SK-N-SH treated with all-trans-retinoic acid at 6 μM for 48 hours (cell line): ENCODE results near the gene KLHDC4.

Experiments used
- ATAC-seq: fragments of 200-7000 bp; cut with Tn5 transposase; 3 replicates; pipeline ENCODE4 v1.9.1; 2020; ENCODE audit warnings: mild to moderate bottlenecking, moderate library complexity
- ARNTL ChIP-seq: fragments of 450-650 bp; formaldehyde crosslinking; IDR thresholded peaks from 2 replicates; pipeline ENCODE4 v1.5.0; 2020; ENCODE audit warnings: low read depth, mild to moderate bottlenecking, moderate library complexity, borderline replicate concordance
- BACH2 ChIP-seq: fragments of 250-450 bp; sonication (Bioruptor Pico); IDR thresholded peaks from 2 replicates; pipeline ENCODE4 v1.9.0; 2021; ENCODE audit warnings: mild to moderate bottlenecking, borderline replicate concordance
- CREB5 ChIP-seq: fragments of 250-450 bp; sonication (Bioruptor Pico); IDR thresholded peaks from 2 replicates; pipeline ENCODE4 v1.5.1; 2020; ENCODE audit warnings: low read depth, mild to moderate bottlenecking, moderate library complexity
- CSRNP3 ChIP-seq: fragments of 250-450 bp; sonication (Bioruptor Pico); IDR thresholded peaks from 2 replicates; pipeline ENCODE4 v1.5.1; 2021; ENCODE audit warnings: mild to moderate bottlenecking, moderate library complexity
- ESRRG ChIP-seq: fragments of 250-450 bp; sonication (Bioruptor Pico); IDR thresholded peaks from 2 replicates; pipeline ENCODE4 v1.6.1; 2021; ENCODE audit warnings: mild to moderate bottlenecking
- GLIS3 ChIP-seq: fragments of 250-450 bp; sonication (Bioruptor Pico); IDR thresholded peaks from 2 replicates; pipeline ENCODE4 v1.5.0; 2020; ENCODE audit warnings: mild to moderate bottlenecking, moderate library complexity
- ISL1 ChIP-seq: fragments of 250-450 bp; sonication (Bioruptor Pico); IDR thresholded peaks from 2 replicates; pipeline ENCODE4 v2.1.2; 2022; ENCODE audit warnings: mild to moderate bottlenecking, moderate library complexity
- OSR1 ChIP-seq: fragments of 250-450 bp; sonication (Bioruptor Pico); IDR thresholded peaks from 2 replicates; pipeline ENCODE4 v1.8.0; 2022; ENCODE audit warnings: moderate library complexity, mild to moderate bottlenecking, inconsistent platforms
- POU6F1 ChIP-seq: fragments of 250-450 bp; sonication (Bioruptor Pico); IDR thresholded peaks from 2 replicates; pipeline ENCODE4 v1.8.0; 2021; ENCODE audit warnings: low read depth, mild to moderate bottlenecking, moderate library complexity, borderline replicate concordance
- RARB ChIP-seq: fragments of 250-450 bp; sonication (Bioruptor Pico); IDR thresholded peaks from 2 replicates; pipeline ENCODE4 v1.8.0; 2021; ENCODE audit warnings: mild to moderate bottlenecking, moderate library complexity
- SNAI2 ChIP-seq: fragments of 250-450 bp; sonication (Bioruptor Pico); IDR thresholded peaks from 2 replicates; pipeline ENCODE4 v1.5.0; 2020; ENCODE audit warnings: mild to moderate bottlenecking, moderate library complexity
- TCF4 ChIP-seq: fragments of 250-450 bp; sonication (Bioruptor Pico); IDR thresholded peaks from 2 replicates; pipeline ENCODE4 v1.8.0; 2021; ENCODE audit warnings: mild to moderate bottlenecking, moderate library complexity, borderline replicate concordance
- ZC3H10 ChIP-seq: fragments of 250-450 bp; sonication (Bioruptor Pico); IDR thresholded peaks from 2 replicates; pipeline ENCODE4 v1.5.1; 2021; ENCODE audit warnings: mild to moderate bottlenecking, moderate library complexity
- ZFP3 ChIP-seq: fragments of 250-450 bp; sonication (Bioruptor Pico); IDR thresholded peaks from 2 replicates; pipeline ENCODE4 v1.5.0; 2020; ENCODE audit warnings: mild to moderate bottlenecking, moderate library complexity
- ZFP30 ChIP-seq: fragments of 450-650 bp; formaldehyde crosslinking; IDR thresholded peaks from 2 replicates; pipeline ENCODE4 v1.5.0; 2022; ENCODE audit warnings: mild to moderate bottlenecking, moderate library complexity
- ZNF565 ChIP-seq: fragments of 450-650 bp; formaldehyde crosslinking; conservative IDR thresholded peaks from 2 replicates; pipeline ENCODE4 v1.5.0; 2020; ENCODE audit warnings: low read depth, mild to moderate bottlenecking, moderate library complexity
- ZNF70 ChIP-seq: fragments of 450-650 bp; formaldehyde crosslinking; IDR thresholded peaks from 2 replicates; pipeline ENCODE4 v1.5.0; 2020; ENCODE audit warnings: mild to moderate bottlenecking, moderate library complexity
- ZNF8 ChIP-seq: fragments of 450-650 bp; formaldehyde crosslinking; IDR thresholded peaks from 2 replicates; pipeline ENCODE4 v1.5.0; 2020; ENCODE audit warnings: mild to moderate bottlenecking, moderate library complexity
- TF ChIP-seq, protein P1 (sequence below): fragments of 250-450 bp; sonication (Bioruptor Pico); IDR thresholded peaks from 2 replicates; pipeline ENCODE4 v1.5.0; 2020; ENCODE audit warnings: mild to moderate bottlenecking, moderate library complexity
- TF ChIP-seq, protein P2 (sequence below): fragments of 250-450 bp; sonication (Bioruptor Pico); IDR thresholded peaks from 2 replicates; pipeline ENCODE4 v1.8.0; 2020; ENCODE audit warnings: mild to moderate bottlenecking, moderate library complexity, borderline replicate concordance

KLHDC4 gene

DNA sequence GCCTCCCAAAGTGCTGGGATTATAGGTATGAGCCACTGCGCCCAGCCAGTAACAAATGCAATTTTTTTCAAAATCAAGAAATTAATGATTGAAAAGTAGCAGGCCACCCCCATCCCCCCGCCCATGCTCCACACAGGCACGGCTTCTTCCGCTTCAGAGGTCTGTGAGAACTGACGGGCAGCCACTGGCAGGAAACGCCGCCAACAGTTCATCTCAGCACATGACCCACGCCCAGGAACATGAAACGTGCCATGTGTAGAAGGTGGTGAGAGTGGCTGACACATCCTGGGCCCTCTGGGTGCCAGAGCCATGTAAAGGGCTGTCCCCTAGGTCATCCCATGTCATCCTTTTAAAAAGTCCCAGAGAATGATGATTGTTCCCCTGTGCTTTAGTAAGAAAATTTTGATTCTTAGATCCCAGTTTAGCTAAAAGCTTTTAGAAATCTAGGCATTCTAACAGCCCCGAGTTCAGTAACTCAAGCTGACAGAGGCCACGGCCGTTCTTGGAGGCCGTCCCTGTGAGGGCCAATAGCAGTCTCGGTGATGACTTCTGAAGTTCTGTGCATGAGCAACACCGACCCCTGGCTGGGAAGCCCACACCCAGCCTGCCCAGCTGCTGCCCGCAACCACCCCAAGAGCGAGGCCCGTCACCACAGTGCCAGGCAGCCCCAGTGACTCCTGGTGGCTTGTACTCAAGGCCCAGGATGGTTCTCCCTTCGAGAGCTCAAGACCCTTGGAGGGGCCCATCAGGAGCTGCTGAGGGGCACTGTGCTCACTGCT lies 52.1 kb downstream of the KLHDC4 start (continued):
- TF ChIP-seq BACH2 (CRISPR knock-in tag) (no peak), ISL1 (CRISPR knock-in tag) (no peak), RARB (CRISPR knock-in tag) (no peak), POU6F1 (CRISPR knock-in tag) (no peak), OSR1 (CRISPR knock-in tag) (no peak), ARNTL (CRISPR knock-in tag) (no peak), ZNF565 (CRISPR knock-in tag) (no peak), ZNF8 (CRISPR knock-in tag) (no peak), ZFP30 (no peak)

GRCh38 chr16:87712184-87712762 lies 53.5 kb downstream of the KLHDC4 start:
- TF ChIP-seq ISL1 (CRISPR knock-in tag) (no peak), TCF4 (CRISPR knock-in tag) (no peak), ESRRG (CRISPR knock-in tag) (no peak), ZC3H10 (CRISPR knock-in tag) (no peak)
- no peak for ATAC-seq

- TF ChIP-seq ZNF8 (CRISPR knock-in tag) (no peak), RARB (CRISPR knock-in tag) (no peak), ESRRG (CRISPR knock-in tag) (no peak), ZFP3 (CRISPR knock-in tag) (no peak), TCF4 (CRISPR knock-in tag) (no peak), ZNF70 (CRISPR knock-in tag) (no peak), CREB5 (CRISPR knock-in tag) (no peak), ZFP30 (no peak), ARNTL (CRISPR knock-in tag) (no peak), GLIS3 (CRISPR knock-in tag) (no peak), BACH2 (CRISPR knock-in tag) (no peak), ISL1 (CRISPR knock-in tag) (no peak)
- TF ChIP-seq, protein P1, sequence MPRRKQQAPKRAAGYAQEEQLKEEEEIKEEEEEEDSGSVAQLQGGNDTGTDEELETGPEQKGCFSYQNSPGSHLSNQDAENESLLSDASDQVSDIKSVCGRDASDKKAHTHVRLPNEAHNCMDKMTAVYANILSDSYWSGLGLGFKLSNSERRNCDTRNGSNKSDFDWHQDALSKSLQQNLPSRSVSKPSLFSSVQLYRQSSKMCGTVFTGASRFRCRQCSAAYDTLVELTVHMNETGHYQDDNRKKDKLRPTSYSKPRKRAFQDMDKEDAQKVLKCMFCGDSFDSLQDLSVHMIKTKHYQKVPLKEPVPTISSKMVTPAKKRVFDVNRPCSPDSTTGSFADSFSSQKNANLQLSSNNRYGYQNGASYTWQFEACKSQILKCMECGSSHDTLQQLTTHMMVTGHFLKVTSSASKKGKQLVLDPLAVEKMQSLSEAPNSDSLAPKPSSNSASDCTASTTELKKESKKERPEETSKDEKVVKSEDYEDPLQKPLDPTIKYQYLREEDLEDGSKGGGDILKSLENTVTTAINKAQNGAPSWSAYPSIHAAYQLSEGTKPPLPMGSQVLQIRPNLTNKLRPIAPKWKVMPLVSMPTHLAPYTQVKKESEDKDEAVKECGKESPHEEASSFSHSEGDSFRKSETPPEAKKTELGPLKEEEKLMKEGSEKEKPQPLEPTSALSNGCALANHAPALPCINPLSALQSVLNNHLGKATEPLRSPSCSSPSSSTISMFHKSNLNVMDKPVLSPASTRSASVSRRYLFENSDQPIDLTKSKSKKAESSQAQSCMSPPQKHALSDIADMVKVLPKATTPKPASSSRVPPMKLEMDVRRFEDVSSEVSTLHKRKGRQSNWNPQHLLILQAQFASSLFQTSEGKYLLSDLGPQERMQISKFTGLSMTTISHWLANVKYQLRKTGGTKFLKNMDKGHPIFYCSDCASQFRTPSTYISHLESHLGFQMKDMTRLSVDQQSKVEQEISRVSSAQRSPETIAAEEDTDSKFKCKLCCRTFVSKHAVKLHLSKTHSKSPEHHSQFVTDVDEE (CRISPR knock-in tag), result no peak
- TF ChIP-seq, protein P2, sequence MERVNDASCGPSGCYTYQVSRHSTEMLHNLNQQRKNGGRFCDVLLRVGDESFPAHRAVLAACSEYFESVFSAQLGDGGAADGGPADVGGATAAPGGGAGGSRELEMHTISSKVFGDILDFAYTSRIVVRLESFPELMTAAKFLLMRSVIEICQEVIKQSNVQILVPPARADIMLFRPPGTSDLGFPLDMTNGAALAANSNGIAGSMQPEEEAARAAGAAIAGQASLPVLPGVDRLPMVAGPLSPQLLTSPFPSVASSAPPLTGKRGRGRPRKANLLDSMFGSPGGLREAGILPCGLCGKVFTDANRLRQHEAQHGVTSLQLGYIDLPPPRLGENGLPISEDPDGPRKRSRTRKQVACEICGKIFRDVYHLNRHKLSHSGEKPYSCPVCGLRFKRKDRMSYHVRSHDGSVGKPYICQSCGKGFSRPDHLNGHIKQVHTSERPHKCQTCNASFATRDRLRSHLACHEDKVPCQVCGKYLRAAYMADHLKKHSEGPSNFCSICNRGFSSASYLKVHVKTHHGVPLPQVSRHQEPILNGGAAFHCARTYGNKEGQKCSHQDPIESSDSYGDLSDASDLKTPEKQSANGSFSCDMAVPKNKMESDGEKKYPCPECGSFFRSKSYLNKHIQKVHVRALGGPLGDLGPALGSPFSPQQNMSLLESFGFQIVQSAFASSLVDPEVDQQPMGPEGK (CRISPR knock-in tag), result no peak
- no peak for ATAC-seq
Measured at GRCh38 chr16:87710887-87711286, 54.9 kb downstream of the KLHDC4 start.

DNA sequence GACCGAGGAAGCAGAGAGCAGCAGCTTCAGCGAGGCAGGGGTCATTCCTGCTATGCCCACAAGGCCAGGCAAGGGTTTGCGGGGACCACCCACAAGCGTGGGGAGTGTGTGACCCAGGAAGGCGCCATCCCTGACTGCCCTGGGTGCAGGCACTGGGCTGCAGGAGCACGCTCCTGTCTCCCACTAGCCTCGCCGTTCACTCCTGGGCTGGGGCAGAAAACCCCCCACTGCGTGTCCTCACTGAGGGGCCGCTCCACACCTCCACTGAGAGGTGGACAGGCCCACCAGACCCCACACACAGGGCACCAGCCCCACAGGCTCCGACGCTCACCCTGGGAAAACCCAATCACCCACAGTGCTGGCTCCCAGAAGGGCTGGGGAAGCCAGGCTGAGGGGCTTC lies 56.1 kb downstream of the KLHDC4 start:
- TF ChIP-seq SNAI2 (no peak), ZNF70 (CRISPR knock-in tag) (no peak), CSRNP3 (CRISPR knock-in tag) (no peak), ZNF8 (CRISPR knock-in tag) (no peak), ARNTL (CRISPR knock-in tag) (no peak)
- TF ChIP-seq, protein P2 (CRISPR knock-in tag), result no peak
- TF ChIP-seq, protein P1 (CRISPR knock-in tag), result no peak
- no peak for ATAC-seq
